ENCODE data around the gene DKKL1.

DKKL1 gene

DNA sequence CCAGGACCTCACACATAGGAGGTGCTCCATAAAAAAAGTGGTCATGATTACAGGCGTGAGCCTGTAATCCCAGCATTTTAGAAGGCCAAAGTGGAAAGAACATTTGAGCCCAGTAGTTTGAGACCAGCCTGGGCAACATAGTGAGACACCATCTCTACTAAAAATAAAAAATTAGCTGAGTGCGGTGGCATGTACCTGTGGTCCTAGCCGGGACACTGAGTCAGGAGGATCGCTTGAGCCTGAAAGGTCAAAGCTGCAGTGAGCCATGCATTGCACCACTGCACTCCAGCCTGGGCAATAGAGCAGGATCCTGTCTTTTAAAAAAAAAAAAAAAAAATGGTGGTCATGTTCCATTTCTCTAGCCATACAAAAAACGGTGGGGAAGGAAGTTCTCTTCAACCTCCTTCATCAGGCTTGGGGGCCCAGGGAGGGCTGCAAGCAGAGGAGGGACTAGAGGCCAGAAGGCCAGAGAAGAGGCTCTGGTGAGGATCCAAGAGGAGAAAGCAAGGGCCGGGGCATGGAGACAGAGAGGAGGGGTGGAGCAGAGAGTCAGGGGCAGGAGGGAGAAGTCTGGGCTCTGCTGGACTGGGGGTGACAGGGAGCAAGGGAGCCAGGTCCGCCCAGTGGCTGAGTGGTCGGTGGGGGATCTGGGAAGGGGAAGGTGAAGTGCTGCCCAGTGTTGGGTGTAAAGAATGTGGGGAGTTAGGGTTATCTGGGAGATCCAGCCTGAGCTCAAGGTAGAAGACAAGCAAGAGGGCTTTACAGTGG, 33.2 kb downstream of the DKKL1 start:
- DNase-seq, result no peak

DNA sequence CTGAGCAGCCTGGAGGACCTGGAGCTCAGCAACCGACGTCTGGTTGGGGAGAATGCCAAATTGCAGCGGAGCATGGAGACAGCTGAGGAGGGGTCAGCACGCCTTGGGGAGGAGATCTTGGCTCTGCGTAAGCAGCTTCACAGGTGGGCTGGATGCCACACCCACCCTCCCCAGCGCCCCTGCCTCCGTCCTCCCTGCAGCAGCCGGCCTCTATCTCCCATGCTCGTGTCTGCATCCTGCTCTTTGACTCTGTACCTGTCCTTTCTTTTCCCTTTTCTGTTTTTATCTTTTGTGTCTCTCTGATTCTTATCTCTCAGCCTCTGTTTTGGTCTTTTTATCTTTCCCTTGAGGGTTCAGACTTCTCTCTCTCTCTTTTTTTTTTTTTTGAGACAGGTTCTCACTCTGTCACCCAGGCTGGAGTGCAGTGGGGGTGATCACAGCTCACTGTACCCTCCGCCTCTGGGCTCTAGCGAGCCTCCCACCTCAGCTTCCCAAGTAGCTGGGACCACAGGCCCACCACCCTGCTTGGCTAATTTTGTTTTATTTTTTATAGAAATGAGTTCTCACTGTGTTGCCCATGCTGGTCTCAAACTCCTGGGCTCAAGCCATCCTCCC, 34.4 kb downstream of the DKKL1 start:
- DNase-seq, result no peak

DNA sequence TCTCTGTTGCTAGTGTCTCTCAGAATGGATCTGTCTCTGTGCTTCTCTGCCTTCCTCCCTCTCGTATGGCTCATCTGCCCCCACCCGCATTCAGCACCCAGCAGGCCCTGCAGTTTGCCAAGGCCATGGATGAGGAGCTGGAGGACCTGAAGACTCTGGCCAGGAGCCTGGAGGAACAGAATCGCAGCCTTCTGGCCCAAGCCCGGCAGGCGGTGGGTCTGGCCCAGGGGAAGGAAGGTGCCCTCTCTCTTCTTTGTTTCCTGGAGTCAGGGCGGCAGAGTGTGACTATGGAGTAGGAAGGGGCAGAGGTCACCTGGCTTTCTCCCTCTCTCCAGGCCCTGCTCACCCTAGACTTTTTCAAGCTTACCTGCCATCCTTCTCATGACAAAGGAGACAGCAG, 35.3 kb downstream of the DKKL1 start:
- no peak for DNase-seq

DNA sequence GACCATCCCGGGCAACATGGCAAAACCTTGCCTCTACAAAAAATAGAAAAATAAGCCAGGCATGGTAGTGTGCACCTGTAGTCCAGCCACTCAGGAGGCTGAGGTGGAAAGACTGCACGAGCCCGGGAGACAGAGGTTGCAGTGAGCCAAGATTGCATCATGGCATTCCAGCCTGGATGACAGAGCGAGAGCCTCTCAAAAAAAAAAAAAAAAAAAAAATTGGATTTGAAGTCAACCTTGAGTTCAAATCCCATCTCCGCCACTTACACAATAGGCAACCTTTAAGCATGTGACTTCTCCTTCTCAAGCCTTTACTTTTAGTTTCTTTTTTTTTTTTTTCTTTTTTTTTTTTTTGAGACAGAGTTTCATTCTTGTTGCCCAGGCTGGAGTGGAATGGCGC, 36.4 kb downstream of the DKKL1 start:
- no peak for DNase-seq

DNA sequence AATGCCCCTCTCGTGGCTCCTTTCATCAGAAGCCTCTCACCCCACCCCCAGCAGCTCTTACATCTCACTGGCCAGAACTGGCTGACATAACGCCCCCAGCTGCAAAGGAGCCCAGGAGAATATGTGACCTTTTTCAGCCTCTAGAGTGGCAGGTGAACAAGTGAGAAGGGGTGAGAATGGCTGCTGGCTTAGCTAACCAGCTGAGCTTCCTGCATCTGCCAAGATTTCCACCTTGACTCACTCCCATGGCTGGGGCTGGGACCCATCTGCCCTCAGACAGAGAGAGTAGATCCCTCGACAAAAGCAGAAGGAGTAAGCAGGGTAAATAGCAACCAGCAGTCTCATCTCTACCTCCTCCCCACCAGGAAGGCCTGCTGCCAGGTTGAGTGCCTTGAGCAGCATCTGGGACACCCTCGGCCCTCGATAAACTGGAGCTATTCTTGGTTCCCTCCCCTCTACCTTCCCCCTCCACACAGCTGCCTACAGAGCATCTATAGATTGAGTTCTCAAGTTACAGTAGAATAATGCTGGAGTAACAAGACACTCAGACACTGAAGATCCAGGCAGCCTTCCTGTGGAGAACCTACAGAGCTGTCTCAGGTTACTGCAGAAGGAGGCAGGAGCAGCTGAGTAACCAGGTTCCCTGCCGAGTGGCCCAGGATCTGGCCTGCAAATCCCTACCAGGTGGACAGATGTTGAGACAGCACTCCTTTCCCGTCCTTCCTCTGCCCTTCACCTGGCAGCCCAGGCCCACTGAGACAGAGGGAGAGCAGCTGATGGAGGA, 39.9 kb downstream of the DKKL1 start:
- no peak for DNase-seq

DNA sequence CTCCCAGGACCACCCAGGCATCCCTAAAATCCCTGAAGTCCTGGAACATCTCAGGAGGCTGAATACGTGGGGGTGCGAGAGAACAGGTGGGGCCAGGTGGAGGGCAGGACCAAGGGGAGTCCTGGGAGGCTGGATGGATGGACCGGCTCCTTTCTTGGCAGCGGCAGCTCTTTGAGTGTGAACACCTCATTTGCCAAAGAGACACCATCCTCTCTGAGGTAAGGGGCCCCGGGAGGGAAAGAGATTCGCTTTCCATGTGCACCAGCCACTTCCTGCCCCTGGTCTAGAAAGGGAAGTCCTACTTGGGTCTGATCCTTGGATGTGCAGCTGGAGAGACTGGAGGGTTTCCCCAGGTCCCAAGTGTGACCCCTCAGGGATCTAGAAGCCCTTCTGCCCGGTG, 43.4 kb downstream of the DKKL1 start:
- no peak for DNase-seq

DNA sequence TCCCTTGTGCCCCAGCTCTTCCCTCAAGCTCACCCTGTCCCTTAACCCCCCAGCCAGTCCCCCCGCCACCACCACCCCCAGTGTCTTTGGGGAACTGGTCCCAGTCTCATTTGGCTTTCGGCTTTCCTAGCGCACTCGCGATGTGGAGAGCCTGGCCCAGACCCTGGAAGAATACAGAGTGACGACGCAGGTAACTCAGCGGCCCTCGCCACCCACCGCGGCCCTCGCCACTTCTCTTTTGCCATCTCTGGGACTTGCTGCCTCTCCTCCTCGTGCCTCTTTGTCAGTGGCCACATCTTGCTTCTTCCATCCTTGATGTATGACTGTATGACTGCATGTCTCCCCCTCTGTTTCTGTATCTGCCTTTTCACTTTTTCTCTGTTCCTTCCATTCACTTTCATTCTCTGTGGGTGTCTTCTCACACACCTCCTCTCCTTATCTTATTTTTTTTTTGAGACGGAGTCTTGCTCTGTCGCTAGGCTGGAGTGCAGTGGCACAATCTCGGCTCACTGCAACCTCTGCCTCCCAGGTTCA, 43.9 kb downstream of the DKKL1 start:
- DNase-seq, result no peak

DNA sequence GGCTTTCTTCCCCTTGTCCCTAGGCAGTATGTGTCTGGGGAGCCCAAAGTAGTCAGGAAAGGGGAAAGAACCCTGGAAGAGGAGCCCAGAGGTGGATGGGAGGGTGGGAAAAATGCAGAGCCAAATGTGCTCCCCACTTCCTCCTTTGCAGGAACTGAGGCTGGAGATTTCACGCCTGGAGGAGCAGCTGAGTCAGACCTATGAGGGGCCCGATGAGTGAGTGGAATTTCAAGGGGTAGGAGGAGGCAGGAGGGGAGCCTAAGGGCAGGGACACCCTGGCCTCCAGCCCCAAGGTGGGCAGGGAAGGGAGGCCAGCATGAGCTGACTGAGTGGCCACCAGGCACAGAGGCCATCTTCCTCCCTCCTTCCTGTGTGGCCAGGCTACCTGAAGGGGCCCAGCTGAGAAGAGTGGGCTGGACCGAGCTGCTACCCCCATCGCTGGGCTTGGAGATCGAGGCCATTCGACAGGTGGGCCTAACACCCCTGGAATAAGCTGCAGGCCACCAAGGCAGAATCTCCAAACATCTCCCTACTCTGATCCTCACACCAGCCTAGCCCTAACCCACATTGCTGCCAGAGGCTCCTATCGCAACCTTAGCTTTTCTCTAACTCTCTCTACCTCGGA, 45.3 kb downstream of the DKKL1 start:
- DNase-seq, result no peak

DNA sequence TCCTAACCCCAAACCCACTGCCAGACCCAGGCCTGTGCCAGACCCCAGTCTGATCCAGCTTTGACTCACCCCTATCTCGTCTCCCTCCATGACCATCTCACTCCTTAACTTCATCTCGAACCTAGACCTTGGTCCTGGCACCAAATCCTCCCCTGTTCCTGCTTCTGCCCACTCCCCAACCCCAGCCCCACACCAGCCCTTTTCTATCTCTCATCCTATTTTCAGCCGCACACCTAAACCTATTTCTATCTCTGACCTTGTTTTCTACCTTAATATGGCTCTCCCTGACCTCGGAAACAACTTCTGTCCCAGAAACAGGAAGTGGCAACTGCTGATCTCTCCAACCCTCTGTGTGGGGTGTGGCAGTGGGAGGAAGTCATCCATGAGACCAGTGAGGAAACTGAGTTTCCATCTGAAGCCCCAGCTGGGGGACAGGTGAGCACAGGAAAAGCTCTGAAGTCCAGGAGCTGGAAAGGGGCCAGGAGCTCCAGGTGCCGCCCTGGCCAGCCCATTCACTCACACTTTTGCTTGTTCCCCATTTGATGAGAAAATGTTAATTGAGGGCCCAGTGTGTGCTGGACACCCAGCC, 45.9 kb downstream of the DKKL1 start:
- DNase-seq, result no peak

DNA sequence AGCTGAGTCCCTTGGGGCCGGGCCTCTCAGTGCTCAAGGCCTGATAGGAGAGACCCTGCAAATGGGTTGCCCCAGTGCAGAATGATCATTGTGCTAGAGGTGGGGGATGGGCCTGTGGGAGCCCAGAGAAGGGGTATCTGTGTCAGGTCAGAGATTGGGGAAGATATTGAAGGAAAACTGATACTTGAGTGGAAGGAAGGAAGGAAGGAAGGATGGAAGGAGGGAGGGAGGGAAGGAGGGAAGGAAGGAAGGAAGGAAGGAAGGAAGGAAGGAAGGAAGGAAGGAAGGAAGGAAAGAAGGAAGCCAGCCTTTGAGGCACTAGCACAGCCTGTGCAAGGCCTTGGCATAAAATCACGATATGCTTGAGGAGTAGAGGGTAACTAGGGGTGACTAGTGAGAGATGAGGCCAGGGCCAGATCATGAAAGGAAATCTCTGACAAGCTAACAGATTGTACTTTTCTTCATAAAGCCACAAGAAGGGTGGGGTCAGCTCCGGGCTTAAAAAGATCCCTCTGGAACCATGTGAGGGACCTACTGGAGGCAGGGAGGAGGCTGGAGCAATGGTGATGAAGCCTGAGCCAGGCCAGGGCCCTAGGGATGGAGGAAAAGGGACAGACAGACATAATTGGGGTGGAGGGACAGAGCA, 48.1 kb downstream of the DKKL1 start:
- DNase-seq, result no peak

DNA sequence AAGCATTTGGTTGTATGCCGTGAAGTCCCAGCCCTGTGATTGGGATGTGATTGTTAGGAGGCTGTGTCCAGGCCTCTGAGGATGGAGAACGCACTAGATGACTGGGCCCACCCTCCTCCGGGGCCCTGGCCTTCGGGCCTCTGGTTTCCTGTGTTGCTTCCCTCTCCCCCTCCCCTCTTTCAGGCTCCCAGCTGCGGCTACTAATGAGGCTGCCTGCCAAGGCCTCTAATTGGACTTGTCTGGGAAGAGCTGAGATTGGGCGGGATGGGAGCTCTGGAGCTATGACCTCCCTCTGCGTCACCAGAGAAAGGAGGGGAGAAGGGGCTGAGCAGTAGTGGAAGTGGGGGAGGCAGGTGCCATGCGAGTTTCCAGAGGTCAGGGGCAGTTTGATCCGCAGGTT, 49.7 kb downstream of the DKKL1 start:
- no peak for DNase-seq

DNA sequence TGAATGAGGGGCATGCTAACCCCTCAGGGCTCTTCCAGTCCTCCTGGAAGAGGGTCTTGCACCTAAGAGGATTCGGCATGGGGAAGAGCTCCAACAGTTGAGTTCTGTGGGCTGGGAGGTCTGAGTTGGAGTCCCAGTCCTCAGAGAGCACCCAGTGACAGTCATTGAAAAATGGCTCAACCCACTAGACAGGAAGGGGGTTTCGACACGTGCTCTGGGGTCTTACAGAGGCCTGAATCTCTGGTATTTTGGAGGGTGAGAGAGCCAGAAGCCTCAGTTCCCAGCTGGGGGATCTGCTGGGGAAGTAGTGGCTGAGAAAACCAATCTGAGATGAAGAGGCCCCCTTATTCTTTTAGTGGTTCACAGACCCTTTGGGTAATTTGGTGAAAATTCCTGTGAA, 50.6 kb downstream of the DKKL1 start:
- no peak for DNase-seq

DNA sequence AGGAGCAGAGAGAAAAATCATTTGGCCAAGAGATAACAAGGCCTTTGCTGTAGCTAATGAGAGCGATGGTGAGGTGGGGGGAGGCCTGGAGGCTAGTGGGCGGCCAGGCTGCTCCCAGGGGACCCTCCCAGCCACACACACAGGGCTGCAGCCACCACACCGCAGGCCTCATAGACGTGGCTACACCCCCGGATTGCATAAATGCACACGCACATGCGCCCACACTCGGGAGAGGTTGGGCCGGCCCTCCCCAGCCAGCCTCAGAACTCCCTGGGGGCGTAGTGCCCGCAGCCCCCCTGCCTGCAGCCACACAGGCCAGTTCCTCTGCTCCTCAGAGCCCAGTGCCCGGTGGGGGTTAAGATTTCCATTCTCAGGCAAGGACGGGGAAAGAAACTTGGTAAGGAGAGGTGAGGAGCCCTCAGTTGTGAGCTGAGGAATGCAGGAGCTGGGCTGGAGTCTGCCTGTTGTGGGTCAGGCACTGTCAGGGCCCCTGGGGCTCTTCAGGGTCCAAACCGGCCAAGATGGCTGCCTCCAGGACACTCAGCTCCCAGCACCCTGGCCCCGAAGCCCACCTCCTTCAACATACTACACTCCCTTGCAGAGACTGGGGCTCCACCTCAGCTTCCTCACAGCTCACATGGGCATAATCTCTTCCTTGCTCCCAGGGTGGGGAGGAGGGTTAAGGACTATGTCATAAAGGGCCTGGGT, 51.6 kb downstream of the DKKL1 start:
- no peak for DNase-seq

DNA sequence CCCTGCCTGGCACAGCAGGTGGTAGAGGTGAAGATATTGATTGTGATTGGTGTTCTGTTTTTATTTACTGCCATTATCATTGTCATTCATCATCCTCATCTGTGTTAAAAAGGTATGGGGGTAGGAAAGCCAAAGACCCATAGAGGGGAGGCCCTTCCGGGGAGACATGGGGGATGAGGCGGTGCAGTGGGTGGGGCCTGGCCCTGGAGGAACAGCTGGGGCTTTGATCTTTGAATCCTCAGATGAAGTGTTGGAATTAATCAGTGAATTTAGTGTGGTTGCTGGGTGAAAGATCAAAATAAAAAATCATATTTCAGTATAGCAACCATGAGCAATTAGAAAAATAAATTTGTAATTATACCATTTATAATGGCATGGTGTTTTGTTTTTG, 52.1 kb downstream of the DKKL1 start:
- no peak for DNase-seq

DNA sequence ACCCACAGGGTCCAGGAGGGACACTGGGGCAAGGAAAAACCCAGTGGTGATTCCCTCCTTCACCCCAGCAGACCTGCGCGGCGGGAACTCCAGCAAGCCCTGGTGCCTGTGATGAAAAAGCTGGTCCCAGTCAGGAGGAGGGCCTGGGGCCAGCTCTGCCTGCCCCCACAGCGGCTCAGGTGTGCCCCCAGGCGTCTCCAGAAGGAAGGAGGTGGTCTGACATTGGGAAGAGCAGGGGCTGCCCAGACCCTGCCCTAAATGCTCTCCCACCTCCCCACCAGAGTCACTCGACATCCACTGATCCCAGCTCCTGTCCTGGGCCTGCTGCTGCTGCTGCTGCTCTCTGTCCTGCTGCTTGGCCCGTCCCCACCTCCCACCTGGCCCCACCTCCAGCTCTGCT, 53.4 kb downstream of the DKKL1 start:
- no peak for DNase-seq

DNA sequence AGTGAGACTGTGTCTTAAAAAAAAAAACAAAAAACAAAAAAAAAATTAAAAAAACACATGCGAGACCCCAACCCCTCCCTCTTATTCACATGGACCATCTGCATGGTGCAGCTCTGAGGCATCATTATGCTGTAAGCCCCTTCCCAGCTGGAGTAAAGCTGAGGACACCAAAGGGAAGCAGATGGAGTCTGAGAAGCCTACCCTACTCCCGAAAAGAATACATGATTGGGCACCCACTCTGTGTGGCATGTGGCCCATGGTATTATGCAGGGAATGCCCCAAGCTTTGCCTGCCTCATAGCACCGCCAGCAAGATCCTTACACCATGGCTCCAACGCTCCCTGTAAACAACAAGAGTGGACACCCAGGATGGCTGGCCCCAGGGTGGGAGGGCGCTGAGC, 54.8 kb downstream of the DKKL1 start:
- no peak for DNase-seq

DNA sequence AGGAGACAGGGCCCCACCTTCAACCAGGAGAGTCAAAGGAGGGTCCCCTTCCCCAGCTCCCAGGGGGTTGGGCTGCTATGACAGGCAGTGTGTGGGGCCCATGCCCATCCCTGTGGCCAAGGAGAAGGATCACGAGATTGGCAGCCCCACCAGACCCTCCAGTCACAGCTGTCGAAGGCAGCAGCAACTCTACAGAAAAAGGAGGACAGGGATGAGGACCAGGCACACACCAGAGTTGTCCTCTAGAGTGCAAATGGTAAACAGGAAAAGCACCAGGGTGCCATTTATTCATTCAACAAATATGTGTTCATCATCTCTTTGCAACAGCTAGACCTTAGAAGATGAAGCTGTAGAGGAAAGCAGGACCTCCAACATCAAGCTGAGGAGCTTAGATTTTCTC, 55.5 kb downstream of the DKKL1 start:
- no peak for DNase-seq

DNA sequence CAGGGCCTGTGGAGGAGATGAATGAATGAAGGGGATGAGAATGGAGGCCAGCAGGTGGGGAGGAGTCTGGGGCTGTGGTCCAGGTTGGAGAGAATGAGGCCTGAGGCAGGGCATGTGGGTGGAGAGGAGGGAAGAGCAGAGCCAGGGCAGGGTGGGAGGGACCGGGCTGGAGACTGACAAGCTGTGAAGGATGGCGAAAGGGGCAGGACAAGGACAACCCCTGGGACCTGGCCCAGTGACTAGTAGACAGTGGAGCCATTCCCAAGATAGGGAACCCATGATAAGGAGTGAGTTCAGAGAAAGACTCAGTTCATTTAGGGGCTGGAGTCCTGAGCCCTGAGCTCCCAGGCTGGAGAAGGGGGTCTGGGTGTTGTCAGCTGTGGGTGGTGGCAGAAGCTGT, 56.5 kb downstream of the DKKL1 start:
- no peak for DNase-seq

DNA sequence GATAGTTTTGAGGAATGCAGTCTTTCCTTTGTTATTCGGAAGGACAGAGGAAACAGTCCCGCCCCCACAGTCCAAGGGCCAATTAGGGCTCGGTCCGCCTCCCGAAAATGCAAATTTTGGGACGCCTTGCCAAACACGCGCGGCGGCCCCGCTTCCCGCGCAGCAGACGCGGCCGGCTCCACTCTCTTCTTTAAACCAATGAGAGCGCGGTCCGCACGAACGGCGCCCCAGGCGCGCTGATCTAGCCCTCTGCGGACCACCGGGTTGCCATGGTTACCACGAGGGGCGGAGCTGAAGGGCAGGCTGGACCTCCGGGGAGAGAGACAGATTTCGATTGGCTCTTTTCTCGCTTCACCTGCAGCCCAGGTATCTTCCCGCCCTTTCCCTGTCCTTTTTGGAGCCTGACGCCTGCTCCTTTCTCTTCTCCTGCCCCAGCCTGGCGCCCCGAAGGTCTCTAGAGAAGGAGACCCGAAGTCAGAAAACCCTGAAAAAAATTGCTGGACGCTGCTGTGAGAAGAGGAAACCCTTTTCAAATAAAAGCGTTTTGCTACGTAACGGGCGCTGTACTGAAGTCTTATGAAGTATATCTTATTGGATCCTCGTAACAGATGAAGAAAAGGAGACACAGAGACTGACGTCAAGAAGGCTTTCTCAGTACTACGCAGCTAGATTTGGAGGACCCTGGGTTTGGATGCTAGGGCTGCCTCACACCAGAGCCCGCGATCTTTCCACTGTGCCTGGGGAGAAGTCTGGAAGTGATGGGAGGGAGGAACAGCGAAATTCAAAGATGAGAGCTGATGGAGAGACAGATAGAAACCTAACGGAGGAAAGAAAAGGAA, 57.6 kb downstream of the DKKL1 start:
- no peak for DNase-seq

DNA sequence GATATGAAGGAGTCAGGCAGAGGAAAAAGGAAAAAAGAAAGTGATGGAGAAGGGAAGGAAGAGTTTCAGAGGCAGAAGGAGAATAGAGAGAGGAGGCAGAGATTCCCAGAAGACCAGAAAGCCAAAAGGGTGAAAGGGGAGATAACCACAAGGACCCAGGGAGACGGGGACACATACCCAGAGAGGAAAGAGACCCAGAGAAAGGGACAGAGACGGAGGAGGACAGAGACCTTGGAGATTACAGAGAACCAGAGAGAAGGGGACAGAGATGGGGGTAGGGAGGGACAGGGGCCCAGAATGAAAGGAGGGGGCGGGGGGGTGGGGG, 58.2 kb downstream of the DKKL1 start:
- no peak for DNase-seq
